ENCODE results near the gene DPM1. TPM values are rescaled to one million over a fixed set of nuclear protein-coding genes. Genes with fewer than 3 reads are reported as not detected.
"Not testable (repeated sequence)": the region's sequence is repeated elsewhere in the genome, so short reads cannot be mapped to it uniquely, and the experiment has no call there.

Gene DPM1
- total RNA-seq, 1 donor from 2014 or later = 80.0 TPM

DNA sequence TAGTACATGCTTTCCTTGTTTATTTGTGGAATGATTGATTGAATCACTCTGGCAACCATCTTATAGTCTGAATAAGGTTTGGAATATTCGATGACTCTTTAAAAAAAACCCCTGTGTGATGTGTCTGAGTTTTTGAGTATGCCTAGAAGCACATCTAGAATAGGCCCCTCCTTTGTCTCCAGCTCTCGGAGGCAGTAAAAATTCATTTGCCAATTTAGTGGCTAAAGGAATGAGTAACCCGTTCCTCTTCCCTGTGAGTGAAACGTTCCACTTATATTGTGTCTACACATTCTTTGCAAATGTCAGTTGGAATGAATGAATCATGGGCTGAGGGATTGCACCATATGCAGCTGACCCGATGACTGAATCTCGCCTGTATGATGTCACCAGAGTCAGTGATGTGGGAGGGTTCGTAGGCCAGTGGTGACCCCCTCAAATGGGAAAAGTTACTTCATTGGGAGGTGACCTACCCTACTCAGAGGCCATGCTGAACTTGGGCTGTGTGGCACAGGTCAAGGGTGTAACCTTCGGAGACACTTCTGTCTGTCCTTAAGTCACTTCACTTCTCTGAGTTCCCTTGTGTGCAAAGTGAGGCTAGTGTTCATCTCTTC is 21.8 kb upstream of the DPM1 start:
- peak; percentile 82 for DNase-seq (ENCODE audit: low read depth)

DNA sequence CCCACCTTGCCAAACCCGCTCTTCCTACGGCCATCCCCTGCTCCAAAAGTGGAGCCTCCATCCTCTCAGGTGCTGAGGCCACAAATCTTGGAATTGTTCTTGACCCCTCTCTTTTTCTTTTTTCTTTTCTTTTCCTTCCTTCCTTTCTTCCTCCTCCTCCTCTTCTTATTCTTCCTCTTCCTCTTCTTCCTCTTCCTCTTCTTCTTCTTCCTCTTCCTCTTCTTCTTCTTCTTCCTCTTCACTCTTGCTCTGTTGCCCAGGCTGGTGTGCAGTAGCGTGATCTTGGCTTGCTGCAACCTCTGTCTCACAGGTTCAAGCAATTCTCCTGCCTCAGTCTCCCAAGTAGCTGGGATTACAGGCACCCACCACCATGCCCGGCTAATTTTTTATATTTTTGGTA is 20.2 kb upstream of the DPM1 start:
- DNase-seq (ENCODE audit: low read depth) = not testable (repeated sequence)

DNA sequence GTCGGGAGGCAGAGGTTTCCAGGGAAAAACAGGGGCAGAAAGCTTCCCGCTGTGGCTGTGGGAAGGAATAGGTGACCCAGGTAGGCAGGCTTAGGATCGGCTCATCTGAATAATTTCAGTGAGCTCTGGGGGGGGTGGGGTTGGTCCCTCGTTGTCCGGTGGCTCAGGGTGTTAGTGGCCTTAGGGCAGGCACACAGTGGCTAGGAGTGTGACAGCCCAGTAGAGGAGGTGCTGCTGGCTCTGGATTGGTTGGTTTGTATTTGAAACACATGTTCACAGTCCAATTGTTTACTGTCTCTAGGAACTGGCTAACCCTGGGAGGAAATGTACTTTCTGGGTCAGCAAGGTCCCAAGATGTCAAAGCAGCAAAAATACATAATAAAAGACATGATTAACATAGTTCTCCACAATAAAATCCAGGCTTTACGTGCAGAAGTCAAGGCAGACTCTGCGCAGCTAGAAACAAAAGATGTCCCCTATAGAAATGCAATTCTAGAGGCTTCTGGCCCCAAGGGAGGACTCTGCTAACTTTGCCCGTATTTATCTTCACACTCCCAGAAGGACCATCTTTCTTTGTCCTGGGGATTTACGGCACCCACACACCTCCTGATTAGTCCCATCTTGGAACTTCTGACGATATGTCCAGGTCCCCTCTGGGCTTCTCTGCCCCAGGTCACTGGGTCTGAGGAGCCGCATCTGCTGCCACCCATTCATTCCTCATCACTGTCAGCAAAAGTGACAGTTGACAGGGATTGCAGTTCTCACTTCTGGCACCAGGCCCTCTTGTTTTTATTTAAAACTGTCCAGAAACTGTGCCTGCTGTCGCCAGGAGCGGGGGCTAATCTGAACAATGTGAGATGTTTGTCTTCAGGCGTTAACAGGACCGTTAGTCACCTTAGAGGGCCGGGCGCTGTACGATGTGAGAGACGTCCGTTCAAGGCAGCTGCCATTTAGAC is 19.0 kb upstream of the DPM1 start:
- no peak for DNase-seq (ENCODE audit: low read depth)

GRCh38 chr20:50975701-50976330 is 17.5 kb upstream of the DPM1 start:
- no peak for DNase-seq (ENCODE audit: low read depth)

GRCh38 chr20:50969912-50970311 is 11.6 kb upstream of the DPM1 start:
- no peak for DNase-seq (ENCODE audit: low read depth)

DNA sequence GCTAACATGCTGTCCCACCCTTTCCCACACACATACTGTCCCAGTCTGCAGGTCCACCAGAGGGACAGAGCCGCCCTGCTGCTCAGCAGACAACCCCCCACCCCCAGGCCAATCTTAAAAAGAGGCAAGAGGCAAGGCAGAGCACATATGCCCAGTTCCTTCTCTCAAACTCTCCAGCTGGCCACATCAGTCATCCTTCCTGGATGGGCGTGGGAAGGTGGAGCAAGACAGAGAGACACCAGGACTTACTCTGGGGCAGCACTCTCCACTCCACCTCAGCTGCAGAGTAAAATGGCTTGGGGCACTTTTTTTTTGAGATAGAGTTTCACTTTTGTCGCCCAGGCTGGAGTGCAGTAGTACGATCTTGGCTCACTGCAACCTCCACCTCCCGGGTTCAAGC is 11.1 kb upstream of the DPM1 start:
- peak; percentile 91 for DNase-seq (ENCODE audit: low read depth)

- DNase-seq (ENCODE audit: low read depth) = no peak
These were observed 10.0 kb upstream of the DPM1 start for GRCh38 chr20:50968289-50968688.

DNA sequence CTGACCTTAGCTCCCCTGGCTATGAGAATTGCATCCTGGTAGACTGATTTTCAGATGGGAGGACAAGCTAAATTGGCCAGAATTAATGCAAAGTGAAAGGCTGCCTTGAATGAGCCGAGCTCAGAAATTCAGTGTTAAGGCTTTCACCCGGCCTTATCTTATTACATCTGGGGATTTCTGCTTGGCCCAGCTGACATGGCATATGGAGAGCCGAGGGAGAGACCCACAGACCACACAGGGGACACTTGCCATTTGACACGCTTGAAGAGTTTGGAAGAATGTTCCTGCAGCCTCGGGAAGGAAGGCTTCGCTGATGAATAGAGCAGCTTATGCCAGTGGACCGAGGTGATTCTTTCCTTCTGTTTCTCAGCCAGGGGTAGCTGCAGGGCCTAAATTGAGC is 9.3 kb upstream of the DPM1 start:
- DNase-seq (ENCODE audit: low read depth) = peak; percentile 56

DNA sequence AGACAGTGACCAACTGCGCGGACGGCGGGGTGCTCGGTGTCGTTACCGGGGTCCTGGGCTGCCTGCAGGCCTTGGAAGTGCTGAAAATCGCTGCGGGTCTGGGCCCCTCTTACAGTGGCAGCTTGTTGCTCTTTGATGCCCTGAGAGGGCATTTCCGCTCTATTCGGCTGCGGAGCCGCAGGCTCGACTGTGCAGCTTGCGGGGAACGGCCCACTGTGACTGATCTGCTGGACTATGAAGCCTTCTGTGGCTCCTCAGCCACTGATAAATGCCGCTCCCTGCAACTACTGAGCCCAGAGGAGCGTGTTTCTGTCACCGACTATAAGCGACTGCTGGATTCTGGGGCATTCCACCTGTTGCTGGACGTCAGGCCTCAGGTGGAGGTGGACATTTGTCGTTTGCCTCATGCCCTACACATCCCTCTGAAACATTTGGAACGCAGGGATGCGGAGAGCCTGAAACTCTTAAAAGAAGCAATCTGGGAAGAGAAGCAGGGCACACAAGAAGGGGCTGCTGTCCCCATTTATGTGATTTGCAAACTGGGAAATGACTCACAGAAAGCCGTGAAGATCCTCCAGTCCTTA is 1.3 kb upstream of the DPM1 start:
- DNase-seq (ENCODE audit: low read depth) = no peak

- DNase-seq (ENCODE audit: low read depth) = peak; percentile 94
These were observed 547 bp upstream of the DPM1 start, which contains the start of gene MOCS3 for GRCh38 chr20:50958615-50959542. Gene MOCS3 (plus strand): TSS chr20:50958818. CDS start chr20:50958843, 25 bp downstream.

DNA sequence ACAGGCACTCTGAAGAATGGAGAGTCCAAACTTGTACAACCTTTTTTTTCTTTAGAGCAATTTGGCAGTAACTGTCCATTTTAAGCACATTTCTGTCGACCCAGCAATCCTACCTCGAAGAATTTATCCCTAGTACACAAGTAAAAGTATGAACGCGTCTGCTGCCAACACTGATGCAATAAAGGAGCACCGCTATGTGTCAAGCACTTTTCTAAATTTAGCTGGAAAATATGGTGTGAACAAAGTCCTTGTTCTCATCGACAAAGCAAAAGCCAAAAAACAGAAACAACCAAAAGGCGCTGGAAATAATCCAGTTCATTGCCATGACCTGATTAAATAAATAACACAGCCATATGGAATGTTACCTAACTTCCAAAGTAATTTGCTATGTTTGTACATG is 1.1 kb downstream of the DPM1 start:
- no peak for DNase-seq (ENCODE audit: low read depth)

- DNase-seq (ENCODE audit: low read depth) = no peak
These were observed 4.5 kb downstream of the DPM1 start for GRCh38 chr20:50953821-50954220.

DNA sequence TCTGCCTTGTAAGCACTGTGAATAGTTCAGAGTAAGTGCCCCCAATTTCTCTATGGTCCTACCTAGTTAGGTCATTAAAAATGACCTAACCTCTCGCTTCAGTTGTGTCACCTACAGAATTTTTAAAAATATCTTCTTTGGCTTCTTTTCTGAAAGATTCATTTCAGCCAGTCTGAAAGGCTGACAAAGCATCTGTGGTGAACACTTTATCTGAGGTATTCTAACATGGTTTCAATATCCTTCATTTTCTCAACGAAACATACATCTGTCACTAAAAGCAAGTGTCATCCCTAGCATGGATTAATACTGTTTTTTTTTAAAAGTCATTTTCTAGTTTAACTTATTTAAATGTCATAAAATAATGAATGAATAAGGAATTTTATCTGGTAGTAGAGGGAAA is 5.1 kb downstream of the DPM1 start:
- no peak for DNase-seq (ENCODE audit: low read depth)

- DNase-seq (ENCODE audit: low read depth) = peak; percentile 33
These were observed 10.1 kb downstream of the DPM1 start for GRCh38 chr20:50948132-50948785.

DNA sequence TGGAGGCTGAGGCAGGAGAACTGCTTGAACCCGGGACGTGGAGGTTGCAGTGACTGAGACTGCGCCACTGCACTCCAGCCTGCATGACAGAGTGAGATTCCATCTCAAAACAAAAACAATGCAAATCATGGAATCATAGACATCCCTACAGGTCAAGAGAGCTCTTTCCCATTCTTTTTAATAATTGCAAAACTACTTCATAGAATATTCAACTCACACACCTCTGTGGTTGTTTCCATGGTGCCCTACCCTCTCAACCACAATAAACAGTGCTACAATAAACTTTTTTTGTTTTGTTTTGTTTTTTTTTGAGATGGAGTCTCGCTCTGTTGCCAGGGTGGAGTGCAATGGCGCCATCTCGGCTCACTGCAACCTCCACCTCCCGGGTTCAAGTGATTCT is 15.3 kb downstream of the DPM1 start:
- DNase-seq (ENCODE audit: low read depth) = no peak

DNA sequence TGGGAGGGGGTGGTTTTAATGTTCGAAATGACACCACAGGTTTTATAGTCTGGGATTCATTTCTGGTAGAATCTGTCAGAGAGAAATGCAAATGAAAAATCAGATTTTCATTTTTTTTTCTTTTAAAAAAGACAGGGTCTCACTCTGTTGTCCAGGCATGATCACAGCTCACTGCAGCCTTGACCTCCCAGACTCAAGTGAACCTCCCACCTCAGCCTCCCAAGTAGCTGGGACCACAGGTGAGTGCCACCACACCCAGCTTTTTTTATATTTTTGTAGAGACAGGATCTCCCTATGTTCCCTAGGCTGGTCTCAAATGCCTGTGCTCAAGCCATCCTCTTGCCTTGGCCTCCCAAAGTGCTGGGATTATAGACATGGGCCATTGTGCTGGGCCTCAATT is 24.7 kb downstream of the DPM1 start:
- DNase-seq (ENCODE audit: low read depth) = no peak

DNA sequence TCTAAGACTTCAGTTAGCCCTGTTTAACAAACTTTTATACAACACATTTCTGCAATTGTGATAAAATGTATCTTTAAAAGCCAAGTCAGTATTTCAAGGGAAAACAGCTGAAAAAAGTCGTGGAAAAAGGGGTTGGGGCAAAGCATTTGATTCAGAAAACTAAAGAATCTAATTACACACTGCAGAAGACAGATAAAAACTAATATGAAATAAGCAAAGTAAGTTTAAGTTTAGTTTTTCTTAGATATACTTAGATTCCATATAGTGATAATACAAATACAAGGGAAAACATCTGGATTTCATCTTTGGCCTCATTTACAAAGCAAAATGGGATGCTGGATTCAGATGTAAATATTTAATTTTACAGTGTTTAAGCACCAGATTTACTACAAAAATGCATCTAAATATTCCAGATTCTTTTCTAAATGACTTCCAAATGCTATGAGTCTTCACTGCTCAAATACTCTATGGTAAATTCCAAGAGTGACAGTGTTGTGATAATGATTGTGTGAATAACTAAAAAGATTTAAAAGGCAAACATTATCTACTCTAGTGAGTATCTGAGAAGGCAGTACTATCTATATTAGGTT is 25.5 kb downstream of the DPM1 start:
- DNase-seq (ENCODE audit: low read depth) = no peak

DNA sequence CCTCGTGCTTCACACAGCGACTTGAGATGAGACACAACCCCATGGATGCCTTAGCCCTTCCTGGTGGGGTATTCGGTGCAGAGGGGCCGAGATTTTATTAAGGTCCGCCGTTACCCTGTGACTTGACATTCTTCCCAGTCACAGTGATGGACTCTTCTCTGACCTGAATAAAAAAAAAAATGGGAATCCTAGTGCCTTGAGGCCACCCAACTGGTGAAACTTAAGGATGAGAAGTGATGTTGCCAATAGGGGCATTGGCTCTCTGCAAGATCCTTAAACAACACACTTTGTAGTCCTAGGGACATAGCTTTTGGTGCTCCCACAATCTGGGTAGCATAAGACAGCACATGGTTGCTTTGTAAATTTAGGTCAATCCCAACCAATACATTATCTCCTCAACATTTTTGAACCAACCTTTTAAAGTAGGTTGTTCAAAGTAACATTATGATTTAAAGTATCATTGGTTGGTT is 26.3 kb downstream of the DPM1 start:
- DNase-seq (ENCODE audit: low read depth) = no peak

GRCh38 chr20:50931306-50932015 is 26.9 kb downstream of the DPM1 start, which contains the start of gene ADNP:
Gene ADNP (minus strand): TSS chr20:50931437. CDS start chr20:50903996, 27,441 bp downstream.
- DNase-seq (ENCODE audit: low read depth) = peak; percentile 93

All from myocyte (in vitro differentiated cells).